Colonic mucosa (tissue), 4 donors: ENCODE results near the gene NFIA. TPM values are rescaled to one million over a fixed set of nuclear protein-coding genes. Genes with fewer than 3 reads are reported as not detected.

ENCODE experiments used
- DNase-seq: peaks from one replicate; pipeline ENCODE4 v3.0.0-alpha.2; 2020
- H3K27ac ChIP-seq: fragments of 200-600 bp; one replicate; pipeline ENCODE4 v1.8.0; 2021
- H3K27me3 ChIP-seq: fragments of 200-600 bp; one replicate; pipeline ENCODE4 v1.8.0; 2021
- H3K36me3 ChIP-seq: fragments of 200-600 bp; one replicate; pipeline ENCODE4 v1.8.0; 2021
- H3K4me1 ChIP-seq: fragments of 200-600 bp; one replicate; pipeline ENCODE4 v1.8.0; 2021; ENCODE audit warnings: mild to moderate bottlenecking
- H3K4me3 ChIP-seq: fragments of 200-600 bp; one replicate; pipeline ENCODE4 v1.8.0; 2021
- H3K9ac ChIP-seq, 2 donors: one replicate each; pipeline ENCODE4 v1.7.0; 2013; ENCODE audit warnings: control low read depth in 2 of 2, low read depth in 2 of 2, low read length in 2 of 2
- H3K9me3 ChIP-seq: fragments of 200-600 bp; one replicate; pipeline ENCODE4 v1.8.0; 2021
- CTCF ChIP-seq: fragments of 200-600 bp; IDR thresholded peaks from one replicate; pipeline ENCODE4 v1.8.0; 2022; ENCODE audit warnings: antibody characterized with exemption, mild to moderate bottlenecking
- intact Hi-C: fragments of 100-400 bp; cut with DNase I; formaldehyde crosslinking; loops from one replicate; pipeline ENCODE4 v1.14.1; 2022
- total RNA-seq, 2 donors: library from RNA; stranded (reverse); fragmentation: NEBNext Ultra II Directional in 1 of 2; extraction: Animal tissue kit (Norgen Biotek cat#: 25700) in 1 of 2; gene quantifications; one replicate each; pipeline ENCODE4 v1.2.1, GENCODE V29; 2021
- donor health status: healthy.
- donor health status: DM: no; HTN: no; CAD: no.
- donor health status: DM: no; HTN: no; CAD: no.

Gene NFIA
- total RNA-seq, 2 donors from 2014 or later, result 36.0 to 44.2 TPM

- Histone ChIP-seq H3K9ac (no peak overlapping the region), H3K4me1 (no peaks in the 10 kb centered on the region), H3K4me3 (no peak overlapping the region), H3K9me3 (no peaks in the 10 kb centered on the region), H3K27ac (no peak overlapping the region), H3K27me3 (no peaks in the 10 kb centered on the region), H3K36me3 (no peaks in the 10 kb centered on the region)
- no peak for TF ChIP-seq CTCF
- intact Hi-C loops, result no loop called here
- no peak for DNase-seq
These were observed 295.0 kb downstream of the NFIA start for GRCh38 chr1:61377242-61377958.

GRCh38 chr1:61378494-61379180 lies 296.3 kb downstream of the NFIA start:
- H3K4me3 ChIP-seq, result no peak overlapping the region

GRCh38 chr1:61379693-61380092 lies 297.3 kb downstream of the NFIA start:
- DNase-seq, result no peak
- no peak overlapping the region for H3K27ac ChIP-seq
- H3K4me3 ChIP-seq, result no peak overlapping the region

More at GRCh38 chr1:61378494-61379180, 296.3 kb downstream of the NFIA start:
- no peaks in the 10 kb centered on the region for H3K36me3 ChIP-seq
- H3K27ac ChIP-seq, result no peak overlapping the region
- no peaks in the 10 kb centered on the region for H3K9me3 ChIP-seq
- intact Hi-C loops, result no loop called here
- no peaks in the 10 kb centered on the region for H3K27me3 ChIP-seq
- TF ChIP-seq CTCF, result no peak
- no peak overlapping the region for H3K9ac ChIP-seq
- H3K4me1 ChIP-seq, result no peaks in the 10 kb centered on the region
- DNase-seq, result no peak

GRCh38 chr1:61380561-61380960 lies 298.2 kb downstream of the NFIA start:
- Histone ChIP-seq H3K4me1 (no peaks in the 10 kb centered on the region), H3K4me3 (no peak overlapping the region), H3K27ac (no peak overlapping the region), H3K9me3 (no peaks in the 10 kb centered on the region), H3K27me3 (no peaks in the 10 kb centered on the region), H3K9ac (no peak overlapping the region), H3K36me3 (no peaks in the 10 kb centered on the region)
- intact Hi-C loops, result no loop called here
- TF ChIP-seq CTCF, result no peak
- DNase-seq, result no peak

More at GRCh38 chr1:61379693-61380092, 297.3 kb downstream of the NFIA start:
- Histone ChIP-seq H3K36me3 (no peaks in the 10 kb centered on the region), H3K27me3 (no peaks in the 10 kb centered on the region), H3K9ac (no peak overlapping the region), H3K4me1 (no peaks in the 10 kb centered on the region), H3K9me3 (no peaks in the 10 kb centered on the region)
- no peak for TF ChIP-seq CTCF
- intact Hi-C loops, result no loop called here

GRCh38 chr1:61386323-61386722 lies 304.0 kb downstream of the NFIA start:
- Histone ChIP-seq H3K36me3 (no peaks in the 10 kb centered on the region), H3K27ac (no peak overlapping the region), H3K9ac (no peak overlapping the region), H3K4me3 (no peak overlapping the region), H3K4me1 (no peaks in the 10 kb centered on the region), H3K9me3 (no peaks in the 10 kb centered on the region), H3K27me3 (no peaks in the 10 kb centered on the region)
- TF ChIP-seq CTCF, result no peak
- intact Hi-C loops, result loop anchor here (5.0 kb wide), 1 partner anchor 61 kb away; no protein-coding TSS in a partner anchor
- no peak for DNase-seq
